Activated CD4-positive, alpha-beta T cell treated with anti-CD3 and anti-CD28 coated beads, Interleukin-2, amount 10 ng/mL, durations not matched to agents 7 days and 5 days (primary cell): ENCODE measurements around the gene MATN4. TPM values are rescaled to one million over a fixed set of nuclear protein-coding genes. Genes with fewer than 3 reads are reported as not detected.

Source experiments
- CTCF ChIA-PET: fragments of 350-600 bp; sonication (Branson Sonifier 250); formaldehyde crosslinking; loops from one replicate; lab custom pipeline; 2021; ENCODE audit warnings: antibody characterized with exemption; lab: Charles Lee
- POLR2A ChIA-PET: fragments of 350-600 bp; sonication (Branson Sonifier 250); formaldehyde crosslinking; loops from one replicate; lab custom pipeline; 2021; ENCODE audit warnings: antibody characterized with exemption; lab: Charles Lee
- DNase-seq: peaks from one replicate; pipeline ENCODE4 v3.0.0-alpha.2; 2020
- H3K27ac Mint-ChIP-seq: one replicate; pipeline ENCODE4 v1.8.0; 2021; ENCODE audit warnings: mild to moderate bottlenecking, moderate library complexity, mixed read lengths
- H3K27me3 Mint-ChIP-seq: one replicate; pipeline ENCODE4 v1.8.0; 2021; ENCODE audit warnings: mixed read lengths
- H3K36me3 Mint-ChIP-seq: one replicate; pipeline ENCODE4 v1.8.0; 2021; ENCODE audit warnings: low read depth, mixed read lengths
- H3K4me1 Mint-ChIP-seq: one replicate; pipeline ENCODE4 v1.8.0; 2021; ENCODE audit warnings: mixed read lengths
- H3K4me3 Mint-ChIP-seq: one replicate; pipeline ENCODE4 v1.8.0; 2021; ENCODE audit warnings: mild to moderate bottlenecking, moderate library complexity, mixed read lengths
- H3K9me3 Mint-ChIP-seq: one replicate; pipeline ENCODE4 v1.8.0; 2021; ENCODE audit warnings: mixed read lengths
- total RNA-seq, 2 experiments: library from RNA; stranded (reverse); gene quantifications; one replicate each; pipeline ENCODE4 v1.2.3, GENCODE V29; 2021

MATN4 gene
- total RNA-seq, 2 experiments from 2014 or later: 0.17 to 0.25 TPM

- no peak for DNase-seq
- Mint-ChIP-seq H3K4me1 (no peaks in the 10 kb centered on the region), H3K27me3 (peaks cover 55% of the 10 kb centered on the region), H3K9me3 (no peaks in the 10 kb centered on the region), H3K4me3 (no peak overlapping the region), H3K36me3 (no peaks in the 10 kb centered on the region), H3K27ac (no peak overlapping the region)
- ChIA-PET CTCF (no interaction called here), POLR2A (no interaction called here)
These were observed 41.1 kb downstream of the MATN4 start for GRCh38 chr20:45266977-45267376.

GRCh38 chr20:45263556-45264266 lies 44.4 kb downstream of the MATN4 start:
- Mint-ChIP-seq H3K4me1 (no peaks in the 10 kb centered on the region), H3K36me3 (no peaks in the 10 kb centered on the region), H3K27ac (no peak overlapping the region), H3K4me3 (no peak overlapping the region), H3K27me3 (peaks cover 46% of the 10 kb centered on the region), H3K9me3 (no peaks in the 10 kb centered on the region)
- ChIA-PET POLR2A (no interaction called here), CTCF (no interaction called here)
- no peak for DNase-seq

- DNase-seq: no peak
- H3K9me3 Mint-ChIP-seq: no peaks in the 10 kb centered on the region
- H3K36me3 Mint-ChIP-seq: no peaks in the 10 kb centered on the region
- H3K27ac Mint-ChIP-seq: no peak overlapping the region
- peaks cover 17% of the 10 kb centered on the region for H3K27me3 Mint-ChIP-seq
- ChIA-PET CTCF (interaction anchor here (1.1 to 1.2 kb wide), 2 partner anchors 13 to 35 kb away, joined by 3 to 5 read pairs; no protein-coding TSS in a partner anchor), POLR2A (interaction anchor here (0.6 kb wide), 1 partner anchor 431 kb away, joined by 4 read pairs; no protein-coding TSS in a partner anchor)
- no peak overlapping the region for H3K4me3 Mint-ChIP-seq
- H3K4me1 Mint-ChIP-seq: no peaks in the 10 kb centered on the region
These were observed 49.4 kb downstream of the MATN4 start for GRCh38 chr20:45258664-45259063.

- H3K27ac Mint-ChIP-seq: no peak overlapping the region
- DNase-seq: no peak
- ChIA-PET CTCF (interaction anchor here (1.2 kb wide), 1 partner anchor 14 kb away, joined by 3 read pairs; no protein-coding TSS in a partner anchor), POLR2A (interaction anchor here (0.6 kb wide), 1 partner anchor 431 kb away, joined by 4 read pairs; no protein-coding TSS in a partner anchor)
- H3K27me3 Mint-ChIP-seq: peaks cover 17% of the 10 kb centered on the region
- H3K9me3 Mint-ChIP-seq: no peaks in the 10 kb centered on the region
- no peaks in the 10 kb centered on the region for H3K36me3 Mint-ChIP-seq
- no peaks in the 10 kb centered on the region for H3K4me1 Mint-ChIP-seq
- H3K4me3 Mint-ChIP-seq: no peak overlapping the region
These were observed 49.8 kb downstream of the MATN4 start for GRCh38 chr20:45258259-45258658.

- H3K4me3 Mint-ChIP-seq: no peak overlapping the region
- no peaks in the 10 kb centered on the region for H3K36me3 Mint-ChIP-seq
- no peak for DNase-seq
- H3K27ac Mint-ChIP-seq: no peak overlapping the region
- POLR2A ChIA-PET: interaction anchor here (0.5 kb wide), 1 partner anchor 251 kb away, joined by 9 read pairs; no protein-coding TSS in a partner anchor
- CTCF ChIA-PET: interaction anchor here (1.1 to 1.2 kb wide), 2 partner anchors 14 to 52 kb away, joined by 3 to 7 read pairs; no protein-coding TSS in a partner anchor
- no peaks in the 10 kb centered on the region for H3K9me3 Mint-ChIP-seq
- peaks cover 14% of the 10 kb centered on the region for H3K27me3 Mint-ChIP-seq
- H3K4me1 Mint-ChIP-seq: no peaks in the 10 kb centered on the region
These were observed 50.4 kb downstream of the MATN4 start for GRCh38 chr20:45257711-45258110.

GRCh38 chr20:45257161-45257560 lies 50.9 kb downstream of the MATN4 start:
- no peak overlapping the region for H3K27ac Mint-ChIP-seq
- ChIA-PET POLR2A (no interaction called here), CTCF (interaction anchor here (1.1 kb wide), 1 partner anchor 52 kb away, joined by 7 read pairs; no protein-coding TSS in a partner anchor)
- peaks cover 14% of the 10 kb centered on the region for H3K27me3 Mint-ChIP-seq
- DNase-seq: no peak
- no peaks in the 10 kb centered on the region for H3K9me3 Mint-ChIP-seq
- no peak overlapping the region for H3K4me3 Mint-ChIP-seq
- no peaks in the 10 kb centered on the region for H3K4me1 Mint-ChIP-seq
- no peaks in the 10 kb centered on the region for H3K36me3 Mint-ChIP-seq

- Mint-ChIP-seq H3K27me3 (peaks cover 32% of the 10 kb centered on the region), H3K4me3 (no peak within 1 kb of the TSS), H3K27ac (no peak within 1 kb of the TSS), H3K9me3 (no peaks in the 10 kb centered on the region), H3K36me3 (no peaks in the 10 kb centered on the region), H3K4me1 (no peaks in the 10 kb centered on the region)
- ChIA-PET CTCF (interaction anchor here (1.0 kb wide), 1 partner anchor 36 kb away, joined by 3 read pairs; no protein-coding TSS in a partner anchor), POLR2A (no interaction called here)
- no peak for DNase-seq
These were observed 53.5 kb downstream of the MATN4 start, which contains the start of gene SLPI for GRCh38 chr20:45254383-45255262. Gene SLPI (minus strand): TSS chr20:45254564. CDS start chr20:45254543, 21 bp downstream.

GRCh38 chr20:45253261-45253660 lies 54.8 kb downstream of the MATN4 start:
- DNase-seq: no peak
- H3K27ac Mint-ChIP-seq: no peak overlapping the region
- no peaks in the 10 kb centered on the region for H3K4me1 Mint-ChIP-seq
- no peaks in the 10 kb centered on the region for H3K9me3 Mint-ChIP-seq
- ChIA-PET CTCF (no interaction called here), POLR2A (no interaction called here)
- peaks cover 43% of the 10 kb centered on the region for H3K27me3 Mint-ChIP-seq
- H3K36me3 Mint-ChIP-seq: no peaks in the 10 kb centered on the region
- H3K4me3 Mint-ChIP-seq: no peak overlapping the region

- peaks cover 53% of the 10 kb centered on the region for H3K27me3 Mint-ChIP-seq
- no peak overlapping the region for H3K4me3 Mint-ChIP-seq
- no peaks in the 10 kb centered on the region for H3K4me1 Mint-ChIP-seq
- no peaks in the 10 kb centered on the region for H3K36me3 Mint-ChIP-seq
- CTCF ChIA-PET: no interaction called here
- POLR2A ChIA-PET: no interaction called here
- no peak overlapping the region for H3K27ac Mint-ChIP-seq
- DNase-seq: no peak
- no peaks in the 10 kb centered on the region for H3K9me3 Mint-ChIP-seq
These were observed 56.1 kb downstream of the MATN4 start for GRCh38 chr20:45251884-45252560.

- no peak for DNase-seq
- ChIA-PET CTCF (no interaction called here), POLR2A (no interaction called here)
- H3K4me1 Mint-ChIP-seq: no peaks in the 10 kb centered on the region
- no peaks in the 10 kb centered on the region for H3K9me3 Mint-ChIP-seq
- no peak overlapping the region for H3K4me3 Mint-ChIP-seq
- peaks cover 75% of the 10 kb centered on the region for H3K27me3 Mint-ChIP-seq
- H3K27ac Mint-ChIP-seq: no peak overlapping the region
- H3K36me3 Mint-ChIP-seq: no peaks in the 10 kb centered on the region
These were observed 59.5 kb downstream of the MATN4 start for GRCh38 chr20:45248609-45249008.

GRCh38 chr20:45247865-45248264 lies 60.2 kb downstream of the MATN4 start:
- no peak for DNase-seq
- CTCF ChIA-PET: no interaction called here
- Mint-ChIP-seq H3K4me3 (no peak overlapping the region), H3K36me3 (no peaks in the 10 kb centered on the region), H3K27me3 (peaks cover 83% of the 10 kb centered on the region), H3K4me1 (no peaks in the 10 kb centered on the region), H3K9me3 (no peaks in the 10 kb centered on the region), H3K27ac (no peak overlapping the region)
- POLR2A ChIA-PET: no interaction called here

GRCh38 chr20:45246109-45246508 lies 62.0 kb downstream of the MATN4 start:
- POLR2A ChIA-PET: no interaction called here
- Mint-ChIP-seq H3K36me3 (no peaks in the 10 kb centered on the region), H3K4me1 (no peaks in the 10 kb centered on the region), H3K4me3 (no peak overlapping the region), H3K27me3 (peaks cover 78% of the 10 kb centered on the region), H3K9me3 (no peaks in the 10 kb centered on the region), H3K27ac (no peak overlapping the region)
- no peak for DNase-seq
- CTCF ChIA-PET: interaction anchor here (1.7 kb wide), 1 partner anchor 48 kb away, joined by 5 read pairs; no protein-coding TSS in a partner anchor
